ENCODE data around the gene OR4F6. TPM values are rescaled to one million over a fixed set of nuclear protein-coding genes. Genes with fewer than 3 reads are reported as not detected.

OR4F6 gene
- total RNA-seq, 2 experiments from 2014 or later: not detected

DNA sequence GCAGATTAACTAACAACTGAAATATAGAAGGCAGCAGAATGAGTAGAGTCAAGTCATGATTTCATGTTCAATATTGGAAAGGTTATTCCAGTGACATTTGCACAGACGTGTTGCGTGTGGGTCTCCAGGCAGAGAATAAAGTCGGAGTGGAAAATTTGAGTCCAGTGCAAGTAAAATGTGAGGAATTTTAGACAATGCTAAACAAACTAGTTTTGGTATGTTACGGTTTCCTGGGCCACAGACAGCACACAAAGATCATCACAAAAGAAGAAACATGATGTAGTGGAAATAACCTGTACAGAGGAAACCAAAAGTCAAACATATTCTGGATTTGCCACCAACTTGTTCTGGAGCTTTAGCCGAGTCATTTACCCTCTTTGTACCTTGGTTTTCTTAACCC is 367 bp downstream of the OR4F6 start:
- H3K27ac ChIP-seq (ENCODE audit: low read depth in 1 of 2, low read length in 2 of 2): no peak overlapping the region
- Mint-ChIP-seq H3K27me3 (peaks cover 39% of the 10 kb centered on the region), H3K27ac (no peak overlapping the region), H3K4me3 (no peak overlapping the region), H3K4me1 (ENCODE audit: low read depth) (no peaks in the 10 kb centered on the region), H3K9me3 (no peaks in the 10 kb centered on the region), H3K36me3 (ENCODE audit: low read depth) (no peaks in the 10 kb centered on the region)
- ATAC-seq (ENCODE audit: poor library complexity) (no peak), DNase-seq (no peak)
- intact Hi-C loops (cut with DNase I, micrococcal nuclease): no loop called here
- no peaks in the 10 kb centered on the region for H3K9me3 ChIP-seq (ENCODE audit: control insufficient read depth in 1 of 2, insufficient read depth in 1 of 2, low read length in 2 of 2)
- H3K36me3 ChIP-seq (ENCODE audit: insufficient read depth, low read length): no peaks in the 10 kb centered on the region
- ChIA-PET CTCF (no interaction called here), POLR2A (no interaction called here)
- TF ChIP-seq, protein P1, sequence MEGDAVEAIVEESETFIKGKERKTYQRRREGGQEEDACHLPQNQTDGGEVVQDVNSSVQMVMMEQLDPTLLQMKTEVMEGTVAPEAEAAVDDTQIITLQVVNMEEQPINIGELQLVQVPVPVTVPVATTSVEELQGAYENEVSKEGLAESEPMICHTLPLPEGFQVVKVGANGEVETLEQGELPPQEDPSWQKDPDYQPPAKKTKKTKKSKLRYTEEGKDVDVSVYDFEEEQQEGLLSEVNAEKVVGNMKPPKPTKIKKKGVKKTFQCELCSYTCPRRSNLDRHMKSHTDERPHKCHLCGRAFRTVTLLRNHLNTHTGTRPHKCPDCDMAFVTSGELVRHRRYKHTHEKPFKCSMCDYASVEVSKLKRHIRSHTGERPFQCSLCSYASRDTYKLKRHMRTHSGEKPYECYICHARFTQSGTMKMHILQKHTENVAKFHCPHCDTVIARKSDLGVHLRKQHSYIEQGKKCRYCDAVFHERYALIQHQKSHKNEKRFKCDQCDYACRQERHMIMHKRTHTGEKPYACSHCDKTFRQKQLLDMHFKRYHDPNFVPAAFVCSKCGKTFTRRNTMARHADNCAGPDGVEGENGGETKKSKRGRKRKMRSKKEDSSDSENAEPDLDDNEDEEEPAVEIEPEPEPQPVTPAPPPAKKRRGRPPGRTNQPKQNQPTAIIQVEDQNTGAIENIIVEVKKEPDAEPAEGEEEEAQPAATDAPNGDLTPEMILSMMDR (IDR thresholded peaks at IDR 0.05): no peak
- H3K4me1 ChIP-seq (ENCODE audit: insufficient read depth, low read length): no peaks in the 10 kb centered on the region
- no peak overlapping the region for H3K4me3 ChIP-seq (ENCODE audit: low read length)
- peaks cover 0 to 4% of the 10 kb centered on the region in 2 experiments for H3K27me3 ChIP-seq (ENCODE audit: control insufficient read depth in 1 of 2, insufficient read depth in 2 of 2, low read length in 2 of 2)

DNA sequence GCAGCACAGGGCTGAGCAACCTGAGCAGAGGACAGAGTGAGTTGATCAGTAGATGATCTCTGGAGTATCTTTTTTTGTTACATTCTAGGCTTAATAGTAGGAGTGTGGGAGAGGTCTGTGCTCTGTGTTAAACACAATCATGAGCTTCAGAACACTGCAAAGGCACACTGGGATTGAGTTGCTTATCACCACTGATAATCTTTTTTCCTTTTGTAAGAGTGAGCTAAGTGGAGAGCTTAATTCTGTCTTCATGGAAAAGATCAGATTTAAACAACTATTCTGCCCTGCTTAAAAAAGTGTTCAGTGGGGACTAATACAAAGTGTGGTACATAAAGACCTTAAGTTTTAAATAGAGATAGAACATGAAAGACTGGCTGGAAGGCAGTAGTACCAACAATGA is 1.1 kb downstream of the OR4F6 start:
- ChIA-PET POLR2A (no interaction called here), CTCF (no interaction called here)
- Mint-ChIP-seq H3K9me3 (no peaks in the 10 kb centered on the region), H3K4me3 (no peak overlapping the region), H3K4me1 (ENCODE audit: low read depth) (no peaks in the 10 kb centered on the region), H3K27me3 (peaks cover 40% of the 10 kb centered on the region), H3K36me3 (ENCODE audit: low read depth) (no peaks in the 10 kb centered on the region), H3K27ac (no peak overlapping the region)
- ATAC-seq (ENCODE audit: poor library complexity) (no peak), DNase-seq (no peak)
- H3K36me3 ChIP-seq (ENCODE audit: insufficient read depth, low read length): no peaks in the 10 kb centered on the region
- no peak overlapping the region for H3K4me3 ChIP-seq (ENCODE audit: low read length)
- TF ChIP-seq, protein P1 (IDR thresholded peaks at IDR 0.05): no peak
- intact Hi-C loops (cut with DNase I, micrococcal nuclease): no loop called here
- no peaks in the 10 kb centered on the region for H3K4me1 ChIP-seq (ENCODE audit: insufficient read depth, low read length)
- H3K27ac ChIP-seq (ENCODE audit: low read depth in 1 of 2, low read length in 2 of 2): no peak overlapping the region
- peaks cover 3 to 4% of the 10 kb centered on the region in 2 experiments for H3K27me3 ChIP-seq (ENCODE audit: control insufficient read depth in 1 of 2, insufficient read depth in 2 of 2, low read length in 2 of 2)
- no peaks in the 10 kb centered on the region for H3K9me3 ChIP-seq (ENCODE audit: control insufficient read depth in 1 of 2, insufficient read depth in 1 of 2, low read length in 2 of 2)

DNA sequence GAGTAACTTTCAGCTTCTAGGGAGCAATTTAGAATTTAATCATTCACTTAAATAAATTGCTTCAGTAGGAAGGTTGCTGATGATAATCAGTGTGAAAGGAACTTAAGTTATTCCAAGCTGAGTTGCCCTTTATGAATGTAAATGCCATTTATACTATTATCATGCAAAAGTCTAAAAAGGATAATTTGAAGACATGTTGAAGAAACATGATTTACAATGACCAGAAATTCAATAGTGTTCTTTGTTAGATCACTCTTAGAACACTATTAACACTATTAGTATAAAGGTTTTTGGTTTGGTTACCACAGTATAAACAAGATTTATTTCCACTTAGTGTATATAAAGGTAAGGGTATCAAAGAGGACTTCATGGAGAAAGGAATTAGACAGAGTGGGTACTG is 1.6 kb downstream of the OR4F6 start:
- Mint-ChIP-seq H3K4me3 (no peak overlapping the region), H3K9me3 (no peaks in the 10 kb centered on the region), H3K27me3 (peaks cover 42% of the 10 kb centered on the region), H3K4me1 (ENCODE audit: low read depth) (no peaks in the 10 kb centered on the region), H3K27ac (no peak overlapping the region), H3K36me3 (ENCODE audit: low read depth) (no peaks in the 10 kb centered on the region)
- ATAC-seq (ENCODE audit: poor library complexity) (no peak), DNase-seq (no peak)
- Histone ChIP-seq H3K27me3 (ENCODE audit: control insufficient read depth in 1 of 2, insufficient read depth in 2 of 2, low read length in 2 of 2) (peaks cover 3 to 4% of the 10 kb centered on the region in 2 experiments), H3K4me1 (ENCODE audit: insufficient read depth, low read length) (no peaks in the 10 kb centered on the region), H3K36me3 (ENCODE audit: insufficient read depth, low read length) (no peaks in the 10 kb centered on the region), H3K9me3 (ENCODE audit: control insufficient read depth in 1 of 2, insufficient read depth in 1 of 2, low read length in 2 of 2) (no peaks in the 10 kb centered on the region), H3K27ac (ENCODE audit: low read depth in 1 of 2, low read length in 2 of 2) (no peak overlapping the region), H3K4me3 (ENCODE audit: low read length) (no peak overlapping the region)
- intact Hi-C loops (cut with DNase I, micrococcal nuclease): no loop called here
- CTCF ChIA-PET: no interaction called here
- POLR2A ChIA-PET: no interaction called here
- TF ChIP-seq, protein P1 (IDR thresholded peaks at IDR 0.05): no peak
